ENCODE data around the gene MYO1C. TPM values are rescaled to one million over a fixed set of nuclear protein-coding genes. Genes with fewer than 3 reads are reported as not detected.

Gene MYO1C
- total RNA-seq, 2 donors from 2014 or later, result 75.5 to 90.0 TPM

GRCh38 chr17:1498869-1499268, 6.4 kb upstream of the MYO1C start:
- Histone ChIP-seq H3K27ac (ENCODE audit: low read depth, low read length) (no peak overlapping the region), H3K27me3 (ENCODE audit: control insufficient read depth, insufficient read depth, low read length, poor library complexity, severe bottlenecking) (no peaks in the 10 kb centered on the region), H3K4me1 (ENCODE audit: control insufficient read depth, insufficient read depth, low read length) (no peaks in the 10 kb centered on the region), H3K4me3 (ENCODE audit: low read length) (no peak overlapping the region), H3K9me3 (ENCODE audit: control insufficient read depth, low read length) (no peaks in the 10 kb centered on the region), H3K36me3 (ENCODE audit: control insufficient read depth, insufficient read depth, low read length) (no peaks in the 10 kb centered on the region), H3K9ac (ENCODE audit: extremely low read depth, low read length, poor library complexity, severe bottlenecking) (no peak overlapping the region)
- Mint-ChIP-seq H3K36me3 (ENCODE audit: low read depth) (peaks cover 10% of the 10 kb centered on the region), H3K4me3 (no peak overlapping the region), H3K9me3 (no peaks in the 10 kb centered on the region), H3K27me3 (ENCODE audit: insufficient read depth) (no peaks in the 10 kb centered on the region), H3K27ac (no peak overlapping the region), H3K4me1 (peaks cover under 1% of the 10 kb centered on the region)
- TF ChIP-seq CTCF (conservative IDR thresholded peaks at IDR 0.05), result no peak
- no peak for DNase-seq
- WGBS, 2 experiments (ENCODE audit: insufficient coverage in 1 of 2, insufficient read length in 1 of 2), result 83 to 93% methylated on average over 2 to 9 of the region's 9 CpGs

- Histone ChIP-seq H3K4me1 (ENCODE audit: control insufficient read depth, insufficient read depth, low read length) (no peaks in the 10 kb centered on the region), H3K9ac (ENCODE audit: extremely low read depth, low read length, poor library complexity, severe bottlenecking) (no peak overlapping the region), H3K4me3 (ENCODE audit: low read length) (no peak overlapping the region), H3K36me3 (ENCODE audit: control insufficient read depth, insufficient read depth, low read length) (no peaks in the 10 kb centered on the region), H3K27ac (ENCODE audit: low read depth, low read length) (no peak overlapping the region), H3K27me3 (ENCODE audit: control insufficient read depth, insufficient read depth, low read length, poor library complexity, severe bottlenecking) (no peaks in the 10 kb centered on the region), H3K9me3 (ENCODE audit: control insufficient read depth, low read length) (no peaks in the 10 kb centered on the region)
- no peak for DNase-seq
- peaks cover 7% of the 10 kb centered on the region for H3K36me3 Mint-ChIP-seq (ENCODE audit: low read depth)
- no peak overlapping the region for H3K27ac Mint-ChIP-seq
- H3K9me3 Mint-ChIP-seq, result no peaks in the 10 kb centered on the region
- peaks cover 7% of the 10 kb centered on the region for H3K4me1 Mint-ChIP-seq
- no peaks in the 10 kb centered on the region for H3K27me3 Mint-ChIP-seq (ENCODE audit: insufficient read depth)
- no peak for TF ChIP-seq CTCF (conservative IDR thresholded peaks at IDR 0.05)
- H3K4me3 Mint-ChIP-seq, result no peak overlapping the region
- WGBS, 2 experiments (ENCODE audit: insufficient coverage in 1 of 2, insufficient read length in 1 of 2), result 93 to 94% methylated on average over 2 of the region's 2 CpGs
Observed at GRCh38 chr17:1498233-1498632, 5.7 kb upstream of the MYO1C start.

- Mint-ChIP-seq H3K36me3 (ENCODE audit: low read depth) (peaks cover 7% of the 10 kb centered on the region), H3K4me3 (no peak overlapping the region), H3K4me1 (peaks cover 9% of the 10 kb centered on the region), H3K9me3 (no peaks in the 10 kb centered on the region), H3K27ac (no peak overlapping the region), H3K27me3 (ENCODE audit: insufficient read depth) (no peaks in the 10 kb centered on the region)
- no peaks in the 10 kb centered on the region for H3K9me3 ChIP-seq (ENCODE audit: control insufficient read depth, low read length)
- H3K4me3 ChIP-seq (ENCODE audit: low read length), result no peak overlapping the region
- H3K4me1 ChIP-seq (ENCODE audit: control insufficient read depth, insufficient read depth, low read length), result no peaks in the 10 kb centered on the region
- DNase-seq, result no peak
- H3K27me3 ChIP-seq (ENCODE audit: control insufficient read depth, insufficient read depth, low read length, poor library complexity, severe bottlenecking), result no peaks in the 10 kb centered on the region
- H3K27ac ChIP-seq (ENCODE audit: low read depth, low read length), result no peak overlapping the region
- 92 to 96% methylated on average over 12 to 15 of the region's 15 CpGs for WGBS, 2 experiments (ENCODE audit: insufficient coverage in 1 of 2, insufficient read length in 1 of 2)
- H3K9ac ChIP-seq (ENCODE audit: extremely low read depth, low read length, poor library complexity, severe bottlenecking), result no peak overlapping the region
- H3K36me3 ChIP-seq (ENCODE audit: control insufficient read depth, insufficient read depth, low read length), result no peaks in the 10 kb centered on the region
- TF ChIP-seq CTCF (conservative IDR thresholded peaks at IDR 0.05), result no peak
Observed at GRCh38 chr17:1497831-1498230, 5.3 kb upstream of the MYO1C start.
